GM19035 (cell line): ENCODE data around the gene MAPK8.

Experiments
- ATAC-seq: cut with Tn5 transposase; IDR thresholded peaks from one replicate; pipeline ENCODE4 v1.9.1; 2021; ENCODE audit not compliant: unreplicated experiment

The MAPK8 gene

GRCh38 chr10:48381971-48382370 is 75.5 kb downstream of the MAPK8 start:
- ATAC-seq: no peak

- ATAC-seq: no peak
These were observed 76.5 kb downstream of the MAPK8 start for GRCh38 chr10:48382982-48383381.

- ATAC-seq: no peak
These were observed 76.9 kb downstream of the MAPK8 start for GRCh38 chr10:48383393-48383792.

- ATAC-seq: no peak
These were observed 78.2 kb downstream of the MAPK8 start for GRCh38 chr10:48384699-48384982.

- ATAC-seq: no peak
These were observed 82.8 kb downstream of the MAPK8 start for GRCh38 chr10:48389272-48389671.

GRCh38 chr10:48389846-48390557 is 83.5 kb downstream of the MAPK8 start:
- no peak for ATAC-seq

GRCh38 chr10:48390558-48390871 is 84.0 kb downstream of the MAPK8 start:
- ATAC-seq: no peak

GRCh38 chr10:48390933-48391845 is 84.7 kb downstream of the MAPK8 start:
- peak; percentile 68 for ATAC-seq

GRCh38 chr10:48391994-48392393 is 85.5 kb downstream of the MAPK8 start:
- no peak for ATAC-seq

GRCh38 chr10:48398261-48398660 is 91.8 kb downstream of the MAPK8 start:
- no peak for ATAC-seq

GRCh38 chr10:48399056-48399541 is 92.6 kb downstream of the MAPK8 start:
- ATAC-seq: no peak

GRCh38 chr10:48399551-48399950 is 93.1 kb downstream of the MAPK8 start:
- no peak for ATAC-seq

- no peak for ATAC-seq
These were observed 93.8 kb downstream of the MAPK8 start for GRCh38 chr10:48400129-48400849.

GRCh38 chr10:48400850-48401220 is 94.4 kb downstream of the MAPK8 start:
- ATAC-seq: no peak

GRCh38 chr10:48404646-48405045 is 98.2 kb downstream of the MAPK8 start:
- no peak for ATAC-seq

- no peak for ATAC-seq
These were observed 99.7 kb downstream of the MAPK8 start for GRCh38 chr10:48406204-48406603.

GRCh38 chr10:48406658-48407057 is 100.2 kb downstream of the MAPK8 start:
- ATAC-seq: no peak

GRCh38 chr10:48410503-48410902 is 104.0 kb downstream of the MAPK8 start:
- ATAC-seq: no peak

- no peak for ATAC-seq
These were observed 105.0 kb downstream of the MAPK8 start for GRCh38 chr10:48411510-48411909.

GRCh38 chr10:48412081-48412480 is 105.6 kb downstream of the MAPK8 start:
- ATAC-seq: no peak

GRCh38 chr10:48412933-48413332 is 106.5 kb downstream of the MAPK8 start:
- ATAC-seq: no peak

- no peak for ATAC-seq
These were observed 107.7 kb downstream of the MAPK8 start for GRCh38 chr10:48414160-48414559.
